Hypothalamus (tissue), 51 donors: ENCODE results near the gene TCF7.
A peak's percentile ranks its signal among the peaks of the same experiment; 100 is the strongest.

Source experiments
- DNase-seq, 51 donors: peaks; one replicate each; lab custom pipeline; 2025; lab: John Stamatoyannopoulos, UW

The TCF7 gene

GRCh38 chr5:134113902-134114875, at the start of gene TCF7:
TCF7 (plus strand) TSS chr5:134114681; CDS start chr5:134114907, 226 bp downstream.
- DNase-seq = peak in 34 of 51 donors; percentile 8 to 72 (median 38)

GRCh38 chr5:134069553-134069952, 44.9 kb upstream of the TCF7 start:
- DNase-seq = no peak

DNA sequence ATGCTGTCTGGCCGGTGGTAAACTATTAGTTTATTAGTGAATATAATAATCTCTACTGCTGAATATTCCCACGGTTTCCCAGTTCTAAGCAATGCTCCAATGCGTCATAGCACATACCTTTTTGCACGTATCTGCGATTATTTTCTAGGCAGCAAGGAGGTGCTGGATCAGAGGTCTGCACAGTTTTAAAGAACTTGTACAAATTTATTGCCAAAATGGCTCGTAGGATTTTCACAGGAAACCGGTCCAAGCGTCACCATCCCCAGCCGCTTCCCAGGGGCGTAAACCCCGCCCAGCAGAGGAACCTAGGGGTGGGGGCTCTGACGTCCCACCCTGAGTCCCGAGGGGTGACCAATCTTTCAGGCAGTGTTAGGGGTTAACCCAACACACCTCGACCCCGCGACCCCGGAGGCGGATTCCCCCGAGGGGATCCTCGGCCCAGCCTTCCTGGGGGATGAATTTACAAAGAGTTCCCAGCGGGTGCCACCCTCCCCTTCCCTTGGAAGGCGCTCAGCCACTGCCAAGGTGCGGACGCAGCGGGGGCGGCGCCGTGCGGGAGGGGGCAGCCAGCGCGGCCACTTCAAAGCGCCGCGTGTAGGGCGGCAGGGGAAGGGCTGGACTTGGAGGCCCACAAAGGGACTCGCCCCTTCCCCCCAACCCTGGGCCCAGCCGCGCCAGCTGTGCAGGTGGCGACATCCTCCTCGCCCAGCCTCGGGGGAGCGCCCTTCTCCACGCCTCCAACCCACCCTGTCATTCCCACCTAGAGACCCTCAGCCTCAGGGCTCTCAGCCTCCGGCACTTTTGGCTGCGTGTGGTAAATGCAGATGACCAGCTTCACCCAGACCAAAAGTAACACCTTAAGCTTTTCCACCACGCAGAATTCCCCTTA, 43.5 kb upstream of the TCF7 start:
- no peak for DNase-seq

DNA sequence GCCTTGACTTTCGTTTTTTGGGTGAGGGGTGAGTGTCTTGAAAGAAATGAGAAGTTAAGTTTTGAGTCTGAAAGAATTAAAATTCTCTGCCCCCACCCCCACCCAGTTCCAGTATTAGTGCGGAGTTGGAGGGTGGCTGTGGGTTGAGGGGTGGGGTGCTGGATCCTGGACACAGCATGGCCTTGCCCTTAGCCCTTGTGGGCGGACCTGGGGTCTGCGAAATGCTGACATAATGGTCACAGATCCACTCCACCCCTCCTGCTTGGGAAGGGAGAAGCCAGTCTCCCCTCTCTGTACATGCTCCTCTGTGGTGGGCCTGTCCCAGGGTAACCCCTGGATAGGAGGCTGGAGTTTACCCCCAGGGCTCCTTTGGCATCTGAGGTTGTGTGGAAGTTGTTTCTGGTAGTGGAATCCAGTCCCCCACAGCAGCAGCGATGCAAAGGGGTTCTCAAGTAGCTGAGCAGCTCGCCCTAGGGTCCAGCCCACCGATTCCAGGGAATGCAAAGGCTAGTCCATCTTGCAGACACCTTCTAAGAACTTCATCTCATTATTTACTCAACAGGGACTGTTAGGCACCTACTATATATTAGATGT, 42.8 kb upstream of the TCF7 start:
- no peak for DNase-seq

- no peak for DNase-seq
Measured at GRCh38 chr5:134072471-134073210, 41.8 kb upstream of the TCF7 start.

DNA sequence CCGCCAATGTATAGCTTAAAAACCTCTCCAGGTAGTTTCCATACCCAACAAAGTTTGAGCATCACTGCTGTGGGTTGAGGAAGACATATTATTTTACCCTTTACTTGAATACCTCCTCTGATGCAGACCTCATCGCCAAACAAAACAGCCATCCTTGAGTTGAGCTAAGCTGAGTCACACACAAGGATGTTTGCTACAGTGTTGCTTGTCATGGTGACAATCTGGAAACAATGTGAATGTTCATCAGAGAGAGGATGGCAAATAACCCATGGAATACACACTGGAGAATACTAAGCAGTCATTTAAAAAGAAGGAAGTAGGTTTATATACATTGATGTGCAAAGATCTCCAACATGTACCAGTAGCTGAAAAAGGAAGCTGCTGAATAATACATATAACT, 41.1 kb upstream of the TCF7 start:
- DNase-seq = no peak

- no peak for DNase-seq
Measured at GRCh38 chr5:134075102-134075501, 39.4 kb upstream of the TCF7 start.

GRCh38 chr5:134077926-134078580, 36.4 kb upstream of the TCF7 start:
- no peak for DNase-seq

- DNase-seq = no peak
Measured at GRCh38 chr5:134079748-134080581, 34.5 kb upstream of the TCF7 start.

GRCh38 chr5:134082264-134082992, 32.1 kb upstream of the TCF7 start:
- DNase-seq = no peak

GRCh38 chr5:134083517-134083916, 31.0 kb upstream of the TCF7 start:
- no peak for DNase-seq

DNA sequence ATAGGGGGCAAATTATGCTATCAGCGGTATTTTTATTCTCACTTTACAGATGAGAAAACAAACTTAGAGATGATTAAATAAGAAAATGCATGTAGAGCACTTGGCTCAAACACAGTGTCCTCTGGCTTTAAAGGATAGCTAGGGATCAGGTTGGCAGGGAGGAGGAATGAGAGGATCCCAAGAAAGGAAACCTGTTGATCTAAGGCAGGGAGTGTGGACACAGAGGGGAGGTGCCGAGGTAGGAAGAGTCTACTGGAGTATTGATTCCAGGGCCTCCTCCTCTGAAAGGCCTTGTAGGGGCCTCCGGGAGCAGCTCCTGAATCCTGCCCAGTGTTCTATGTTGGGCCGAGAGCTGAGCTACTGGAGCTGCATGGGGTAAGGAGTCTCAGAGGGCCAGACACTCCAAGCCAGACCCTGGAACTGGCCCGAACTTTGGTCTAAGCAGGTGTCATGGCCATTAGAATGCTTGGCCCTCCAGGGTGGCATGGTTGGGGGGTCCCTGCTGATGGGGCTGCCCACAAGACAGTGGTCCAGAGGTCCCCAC, 30.4 kb upstream of the TCF7 start:
- no peak for DNase-seq

GRCh38 chr5:134084570-134084969, 29.9 kb upstream of the TCF7 start:
- no peak for DNase-seq

DNA sequence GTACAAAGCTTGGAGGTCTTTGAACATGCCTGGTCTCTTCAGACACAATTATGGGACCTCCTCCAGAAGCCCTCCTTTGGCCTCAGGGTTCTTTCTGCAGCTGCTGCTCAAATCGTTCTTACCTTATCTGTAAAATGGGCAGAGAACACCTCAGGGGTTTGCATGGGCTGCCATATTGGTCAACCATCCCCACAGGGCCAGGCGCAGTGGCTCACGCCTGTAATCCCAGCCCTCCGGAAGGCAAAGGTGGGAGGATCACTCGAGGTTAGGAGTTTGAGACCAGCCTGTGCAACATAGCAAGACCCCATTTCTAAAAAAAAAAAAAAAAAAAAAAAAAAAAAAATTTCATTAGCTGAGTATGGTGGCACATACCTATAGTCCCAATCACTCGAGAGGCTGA, 29.1 kb upstream of the TCF7 start:
- DNase-seq = no peak

- DNase-seq = no peak
Measured at GRCh38 chr5:134086225-134086942, 28.1 kb upstream of the TCF7 start.

- no peak for DNase-seq
Measured at GRCh38 chr5:134086943-134087305, 27.6 kb upstream of the TCF7 start.

DNA sequence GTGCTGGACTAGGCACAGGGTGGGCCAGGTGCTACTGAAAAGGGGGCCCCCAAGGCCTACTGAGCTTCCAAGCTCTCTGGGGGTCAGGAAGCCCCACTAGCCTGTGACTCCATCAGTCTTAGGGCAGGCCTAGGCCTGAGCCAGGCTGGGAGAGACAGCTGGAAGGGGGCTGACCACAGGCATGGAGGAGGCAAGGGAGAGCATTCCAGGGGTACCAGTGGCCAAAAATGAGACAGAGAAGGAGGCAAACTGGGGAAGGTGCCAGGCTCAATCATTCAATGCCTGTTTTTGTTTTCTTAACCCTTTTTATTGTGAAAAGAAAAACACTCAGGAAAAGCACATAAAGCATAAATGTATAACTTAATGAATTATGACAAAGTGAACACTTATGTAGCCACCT, 26.2 kb upstream of the TCF7 start:
- DNase-seq = no peak
